Measurements from ENCODE around the gene SLCO3A1.
A peak's percentile ranks its signal among the peaks of the same experiment; 100 is the strongest.

Gene SLCO3A1

GRCh38 chr15:91973481-91973880 lies 120.0 kb downstream of the SLCO3A1 start:
- DNase-seq = no peak

GRCh38 chr15:91974321-91974720 lies 120.8 kb downstream of the SLCO3A1 start:
- no peak for DNase-seq

GRCh38 chr15:91975241-91975978 lies 121.9 kb downstream of the SLCO3A1 start:
- DNase-seq = no peak

GRCh38 chr15:91976966-91977365 lies 123.5 kb downstream of the SLCO3A1 start:
- DNase-seq = no peak

GRCh38 chr15:91980502-91981267 lies 127.2 kb downstream of the SLCO3A1 start:
- no peak for DNase-seq

GRCh38 chr15:91981821-91982800 lies 128.6 kb downstream of the SLCO3A1 start:
- DNase-seq = no peak

- DNase-seq = no peak
Measured at GRCh38 chr15:91983729-91984340, 130.3 kb downstream of the SLCO3A1 start.

- no peak for DNase-seq
Measured at GRCh38 chr15:91985297-91985696, 131.8 kb downstream of the SLCO3A1 start.

- no peak for DNase-seq
Measured at GRCh38 chr15:91988071-91988470, 134.6 kb downstream of the SLCO3A1 start.

GRCh38 chr15:91988655-91989054 lies 135.1 kb downstream of the SLCO3A1 start:
- no peak for DNase-seq

- DNase-seq = no peak
Measured at GRCh38 chr15:91989821-91990220, 136.3 kb downstream of the SLCO3A1 start.

GRCh38 chr15:91992945-91993344 lies 139.4 kb downstream of the SLCO3A1 start:
- no peak for DNase-seq

- no peak for DNase-seq
Measured at GRCh38 chr15:91995146-91995545, 141.6 kb downstream of the SLCO3A1 start.

- DNase-seq = no peak
Measured at GRCh38 chr15:91997163-91997562, 143.7 kb downstream of the SLCO3A1 start.

GRCh38 chr15:92000709-92001108 lies 147.2 kb downstream of the SLCO3A1 start:
- DNase-seq = peak; percentile 84

GRCh38 chr15:92001307-92001706 lies 147.8 kb downstream of the SLCO3A1 start:
- peak; percentile 9 for DNase-seq

GRCh38 chr15:92002666-92003065 lies 149.2 kb downstream of the SLCO3A1 start:
- no peak for DNase-seq

- DNase-seq = no peak
Measured at GRCh38 chr15:92003515-92004067, 150.1 kb downstream of the SLCO3A1 start.

GRCh38 chr15:92005154-92005553 lies 151.6 kb downstream of the SLCO3A1 start:
- no peak for DNase-seq

- no peak for DNase-seq
Measured at GRCh38 chr15:92006186-92007028, 152.9 kb downstream of the SLCO3A1 start.

GRCh38 chr15:92009162-92009561 lies 155.7 kb downstream of the SLCO3A1 start:
- DNase-seq = no peak

All from eye (tissue), 1 donor.